K562 (cell line): ENCODE measurements around the gene FBP2. TPM values are rescaled to one million over a fixed set of nuclear protein-coding genes. Genes with fewer than 3 reads are reported as not detected.

Experiments
- ATF4 ChIP-seq: fragments of 450-650 bp; formaldehyde crosslinking; IDR thresholded peaks from 2 replicates; pipeline ENCODE4 v1.4.0; 2022; ENCODE audit warnings: mild to moderate bottlenecking, moderate library complexity
- BCOR ChIP-seq: fragments of 450-650 bp; IDR thresholded peaks from 2 replicates; pipeline ENCODE4 v1.6.1; 2016
- CC2D1A ChIP-seq: fragments of 450-650 bp; IDR thresholded peaks from 2 replicates; pipeline ENCODE4 v1.6.1; 2017; ENCODE audit warnings: mild to moderate bottlenecking
- CREM ChIP-seq: IDR thresholded peaks from 2 replicates; pipeline ENCODE4 v1.6.1; 2014; ENCODE audit warnings: antibody characterized with exemption, low read depth
- DLX4 ChIP-seq: fragments of 250-450 bp; sonication (Bioruptor Pico); IDR thresholded peaks from 2 replicates; pipeline ENCODE4 v1.6.1; 2021; ENCODE audit warnings: mild to moderate bottlenecking
- EHMT2 ChIP-seq: fragments of 450-650 bp; IDR thresholded peaks from 2 replicates; pipeline ENCODE4 v1.6.1; 2018; ENCODE audit warnings: antibody characterized with exemption
- ELF2 ChIP-seq: fragments of 250-450 bp; sonication (Bioruptor Pico); IDR thresholded peaks from 2 replicates; pipeline ENCODE4 v1.5.0; 2021; ENCODE audit warnings: mild to moderate bottlenecking
- ELF4 ChIP-seq: fragments of 450-650 bp; formaldehyde crosslinking; IDR thresholded peaks from 2 replicates; pipeline ENCODE4 v1.4.0; 2022; ENCODE audit warnings: missing genetic modification characterization
- ERF ChIP-seq: fragments of 450-650 bp; formaldehyde crosslinking; IDR thresholded peaks from 2 replicates; pipeline ENCODE4 v1.4.0; 2020; ENCODE audit warnings: mild to moderate bottlenecking, mixed read lengths
- HOMEZ ChIP-seq: fragments of 250-450 bp; sonication (Bioruptor Pico); IDR thresholded peaks from 2 replicates; pipeline ENCODE4 v1.4.0; 2020; ENCODE audit warnings: mild to moderate bottlenecking, moderate library complexity
- MGA ChIP-seq: fragments of 450-650 bp; IDR thresholded peaks from 2 replicates; pipeline ENCODE4 v1.6.1; 2016; ENCODE audit warnings: mild to moderate bottlenecking, moderate library complexity
- MTA2 ChIP-seq: fragments of 450-650 bp; IDR thresholded peaks from 2 replicates; pipeline ENCODE4 v1.6.1; 2016; ENCODE audit warnings: low read depth
- NFE2L1 ChIP-seq: fragments of 450-650 bp; IDR thresholded peaks from 2 replicates; pipeline ENCODE4 v1.6.1; 2016; ENCODE audit warnings: missing genetic modification characterization, low read depth, mild to moderate bottlenecking, missing compliant biosample characterization, moderate library complexity, borderline replicate concordance
- SMARCA5 ChIP-seq: fragments of 450-650 bp; IDR thresholded peaks from 2 replicates; pipeline ENCODE4 v1.6.1; 2016
- polyA plus RNA-seq, 8 experiments: library from polyadenylated mRNA; depleted of rRNA in 4 of 8; stranded (reverse) in 5 of 8; unstranded in 3 of 8; fragments of >200 nt; fragmentation: Nextera tagmentation in 2 of 8; fragmentation: Illumina TruSeq in 1 of 8; extraction: Ambion mirVana in 2 of 8; extraction: Trizol in 1 of 8; gene quantifications; 2 replicates each; pipeline versions ENCODE4 v1.2.1 to v1.2.3, GENCODE V29; 2011 to 2014; ENCODE audit warnings: inconsistent platforms in 1 of 8, missing spikeins in 1 of 8
- total RNA-seq, 7 experiments: library from RNA; depleted of rRNA in 6 of 7; stranded (reverse); fragments of >200 nt in 6 of 7; fragmentation: Illumina TruSeq in 2 of 7; extraction: Trizol in 2 of 7; gene quantifications; 2 replicates each; pipeline versions ENCODE4 v1.2.1 to v1.2.3, GENCODE V29; 2011 to 2021; ENCODE audit warnings: low replicate concordance in 1 of 7

The FBP2 gene
- total and polyA plus RNA-seq, 9 of the 15 experiments (the other 6 are each of a cell fraction or from before 2014, with no cell fraction given), result 0.06 TPM; not detected in 7

- TF ChIP-seq MGA, result peak; percentile 82
- no peak for TF ChIP-seq SMARCA5
- TF ChIP-seq MTA2, result no peak
- TF ChIP-seq DLX4 (CRISPR knock-in tag), result no peak
- no peak for TF ChIP-seq ATF4 (CRISPR knock-in tag)
- no peak for TF ChIP-seq HOMEZ (CRISPR knock-in tag)
- TF ChIP-seq CREM, result peak; percentile 45; the same call in 1 of the 2 replicates
- 0 out of 2 replicates have a peak, but pooled peaks have one; percentile 49 for TF ChIP-seq BCOR
- no peak for TF ChIP-seq ERF (CRISPR knock-in tag)
- TF ChIP-seq EHMT2, result no peak
- TF ChIP-seq ELF4, result no peak
- no peak for TF ChIP-seq NFE2L1
- TF ChIP-seq ELF2 (CRISPR knock-in tag), result no peak
- TF ChIP-seq CC2D1A, result 0 out of 2 replicates have a peak, but pooled peaks have one; percentile 25
Measured at GRCh38 chr9:94554439-94555331, 38.9 kb downstream of the FBP2 start, which contains the start of gene PCAT7 (continued).
